HT1080 (cell line): ENCODE results near the gene TTC9C. TPM values are rescaled to one million over a fixed set of nuclear protein-coding genes. Genes with fewer than 3 reads are reported as not detected.
"Not testable (repeated sequence)": the region's sequence is repeated elsewhere in the genome, so short reads cannot be mapped to it uniquely, and the experiment has no call there.

ENCODE experiments used
- DNase-seq: peaks from one replicate; pipeline ENCODE4 v3.0.0-alpha.2; 2015; ENCODE audit warnings: low read depth
- polyA plus RNA-seq, 2 experiments: library from polyadenylated mRNA; depleted of rRNA; stranded (reverse); fragments of >200 nt; gene quantifications; 2 replicates each; pipeline ENCODE4 v1.2.3, GENCODE V29; 2015
- total RNA-seq: library from RNA; depleted of rRNA; stranded (reverse); fragments of >200 nt; shearing (Covaris generic); gene quantifications from 2 replicates; pipeline ENCODE4 v1.2.3, GENCODE V29; 2014; rRNA removed

TTC9C gene
- total RNA-seq: 55.6 and 67.9 TPM in 2 replicates
- polyA plus RNA-seq (2015; cell fraction: cytosol; rRNA removed): 51.4 and 75.6 TPM in 2 replicates
- polyA plus RNA-seq (2015; cell fraction: nucleus; rRNA removed): 77.7 and 122 TPM in 2 replicates

DNA sequence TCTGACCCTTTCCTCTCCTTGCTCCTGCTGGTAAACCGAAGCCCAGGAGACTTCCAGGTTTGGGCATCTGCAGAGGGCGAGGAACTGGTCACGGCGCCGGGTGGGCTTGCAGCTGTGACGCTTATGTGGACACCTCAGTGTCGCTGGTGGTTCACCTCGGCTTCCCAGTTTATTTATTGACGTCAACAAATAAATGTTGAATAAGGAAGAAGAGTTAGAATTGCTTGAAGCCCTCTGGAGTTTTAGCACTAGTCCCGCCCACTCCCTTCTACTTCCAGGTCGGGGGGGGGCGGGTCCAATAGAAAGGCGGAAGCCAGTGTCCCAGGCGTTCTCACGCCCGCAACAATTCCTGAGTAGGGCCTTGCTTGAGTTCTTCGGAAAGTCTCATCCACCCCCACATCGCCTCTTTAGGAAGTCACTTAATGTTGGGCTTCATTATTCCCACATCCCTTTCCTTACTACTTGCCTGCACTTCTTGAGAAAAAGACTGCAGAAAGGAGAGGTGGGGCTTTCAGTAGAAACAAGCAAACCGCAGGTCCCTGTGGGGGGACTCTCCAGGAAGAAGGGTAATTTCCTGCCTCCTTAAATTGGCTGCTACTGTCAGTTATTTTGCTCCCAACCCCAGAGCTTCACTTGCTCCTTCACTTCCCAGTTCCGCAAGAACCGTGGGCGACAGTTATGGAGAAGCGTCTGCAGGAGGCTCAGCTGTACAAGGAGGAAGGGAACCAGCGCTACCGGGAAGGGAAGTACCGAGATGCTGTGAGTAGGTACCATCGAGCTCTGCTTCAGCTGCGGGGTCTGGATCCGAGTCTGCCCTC, at the start of gene TTC9C:
TTC9C (plus strand) TSS at position 316 of the 818 bp plus-strand sequence; CDS start at position 679, 363 bp downstream.
- DNase-seq: peak; percentile 88

DNA sequence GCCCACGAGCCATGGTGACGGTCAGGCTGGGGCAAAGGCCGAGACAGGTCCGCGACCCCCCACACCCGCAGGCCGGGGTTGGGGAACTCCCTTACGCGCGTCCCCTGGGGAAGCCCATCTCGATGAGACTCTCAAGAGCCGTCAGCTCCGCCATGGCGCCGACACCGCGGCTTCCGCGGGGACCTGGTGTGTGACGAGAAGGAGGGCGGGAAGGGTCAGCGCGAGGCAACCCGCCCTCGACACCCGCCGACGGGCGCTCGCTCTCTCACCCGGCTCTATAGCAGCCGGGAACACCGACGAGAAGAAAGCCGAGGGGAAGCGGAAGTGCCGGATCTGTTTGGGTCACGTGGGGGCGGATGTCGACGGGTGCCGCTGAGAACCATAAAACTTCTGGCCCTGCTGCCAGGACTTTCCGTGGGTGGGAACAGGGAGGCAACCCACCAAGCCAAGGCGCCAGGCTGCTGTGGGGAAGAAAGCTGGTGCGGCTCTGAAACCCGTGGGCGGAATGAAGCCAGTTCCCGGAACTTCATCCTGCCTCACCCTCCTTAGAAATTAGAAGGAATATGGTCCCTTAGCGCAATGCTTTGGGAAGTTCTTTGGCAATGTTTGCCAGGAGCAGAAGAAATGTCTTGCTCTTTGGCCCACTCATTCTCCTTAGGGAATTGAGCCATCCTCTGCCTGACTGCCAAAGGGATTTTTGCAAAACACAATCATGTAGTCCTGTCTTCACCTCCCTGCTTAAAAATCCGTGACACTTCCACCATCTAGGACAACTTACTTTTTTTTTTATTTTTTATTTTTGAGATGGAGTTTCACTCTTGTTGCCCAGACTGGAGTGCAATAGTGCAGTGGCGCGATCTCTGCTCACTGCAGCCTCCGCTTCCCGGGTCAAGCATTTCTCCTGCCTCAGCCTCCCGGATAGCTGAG, 49.3 kb upstream of the TTC9C start, which contains the start of gene UBXN1:
UBXN1 (minus strand) TSS at position 304 of the 927 bp plus-strand sequence; CDS start at position 154, 150 bp downstream.
- DNase-seq: peak; percentile 86

- DNase-seq: peak; percentile 78
Observed at GRCh38 chr11:62680825-62681240, 47.5 kb upstream of the TTC9C start.

DNA sequence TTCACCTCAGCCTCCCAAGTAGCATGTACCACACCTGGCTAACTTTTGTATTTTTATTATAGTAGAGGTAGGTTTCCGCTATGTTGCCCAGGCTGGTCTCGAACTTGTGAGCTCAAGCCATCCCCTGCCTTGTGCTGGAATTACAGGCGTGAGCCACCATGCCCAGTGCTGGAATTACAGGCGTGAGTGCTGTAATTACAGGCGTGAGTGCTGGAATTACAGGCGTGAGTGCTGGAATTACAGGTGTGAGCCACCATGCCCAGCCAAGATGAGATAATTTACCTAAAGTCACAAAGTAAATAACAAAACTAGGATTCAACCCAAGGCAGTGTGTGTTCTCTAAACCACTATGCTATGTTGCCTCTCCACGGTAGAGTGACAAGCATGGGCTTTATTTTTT, 45.8 kb upstream of the TTC9C start:
- DNase-seq: no peak

- DNase-seq: no peak
Observed at GRCh38 chr11:62687508-62688396, 40.5 kb upstream of the TTC9C start.

- no peak for DNase-seq
Observed at GRCh38 chr11:62688491-62688890, 39.8 kb upstream of the TTC9C start.

GRCh38 chr11:62689421-62690183, 38.7 kb upstream of the TTC9C start, which contains the start of gene LRRN4CL:
LRRN4CL (minus strand) TSS chr11:62689530; CDS start chr11:62688508, 1,022 bp downstream.
- DNase-seq: peak; percentile 69

DNA sequence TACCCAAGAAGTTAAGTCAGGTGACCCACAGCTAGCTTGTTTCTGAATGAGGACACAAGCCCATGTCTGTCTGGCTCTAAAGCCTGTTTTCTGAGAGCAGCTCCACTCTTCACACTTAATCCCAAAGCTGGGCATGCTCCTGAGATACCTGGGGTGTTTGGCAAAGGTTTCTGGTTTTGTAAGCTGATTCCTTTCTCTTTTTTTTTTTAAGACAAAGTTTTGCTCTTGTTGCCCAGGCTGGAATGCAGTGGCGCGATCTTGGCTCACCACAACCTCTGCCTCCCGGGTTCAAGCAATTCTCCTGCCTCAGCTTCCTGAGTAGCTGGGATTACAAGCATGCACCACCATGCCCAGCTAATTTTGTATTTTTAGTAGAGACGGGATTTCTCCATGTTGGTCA, 34.7 kb upstream of the TTC9C start:
- not testable (repeated sequence) for DNase-seq

DNA sequence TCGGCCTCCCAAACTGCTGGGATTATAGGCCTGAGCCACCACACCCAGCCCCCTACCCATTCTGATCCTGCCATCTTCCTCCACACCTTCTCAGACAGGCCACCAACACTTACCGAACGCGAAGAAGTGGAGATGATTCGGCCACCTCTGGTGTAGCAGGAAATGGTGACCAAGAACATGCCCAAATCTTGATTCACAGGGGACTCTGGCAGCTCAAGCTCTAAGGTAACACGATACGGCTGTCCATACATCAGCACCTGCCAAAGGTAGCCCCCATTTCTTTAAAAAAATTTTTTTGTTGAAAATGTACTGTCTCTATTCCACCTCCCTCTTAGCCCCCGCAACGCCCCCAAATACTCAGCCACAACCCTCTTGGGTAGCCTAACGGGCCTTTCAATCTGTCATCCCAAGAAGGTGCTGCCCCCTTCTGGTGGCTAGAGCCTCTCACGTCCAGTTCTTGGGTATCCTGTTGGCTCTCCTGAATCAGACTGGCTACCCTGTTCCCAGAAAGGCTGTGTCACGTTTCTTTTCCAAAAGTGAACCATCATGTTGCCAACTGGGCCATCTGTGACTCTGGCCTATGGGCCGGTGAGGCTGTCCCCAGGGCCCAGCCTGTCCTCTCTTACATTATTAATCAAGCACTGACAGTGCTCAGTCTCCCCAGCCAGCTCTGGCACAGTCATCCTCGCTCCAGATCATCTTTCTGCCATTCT, 33.7 kb upstream of the TTC9C start:
- peak; percentile 62 for DNase-seq

- DNase-seq: no peak
Observed at GRCh38 chr11:62702246-62702645, 26.0 kb upstream of the TTC9C start.

DNA sequence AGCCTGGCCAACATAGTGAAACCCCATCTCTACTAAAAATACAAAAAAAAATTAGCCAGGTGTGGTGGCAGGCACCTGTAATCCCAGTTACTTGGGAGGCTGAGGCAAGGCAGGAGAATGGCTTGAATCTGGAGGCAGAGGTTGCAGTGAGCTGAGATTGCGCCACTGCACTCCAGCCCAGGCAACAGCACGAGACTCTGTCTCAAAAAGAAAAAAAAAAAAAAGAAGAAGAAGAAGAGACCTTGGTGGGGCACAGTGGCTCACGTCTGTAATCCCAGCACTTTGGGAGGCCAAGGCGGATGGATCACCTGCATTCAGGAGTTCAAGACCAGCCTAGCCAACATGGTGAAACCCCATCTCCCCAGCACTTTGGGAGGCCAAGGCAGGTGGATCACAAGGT, 24.4 kb upstream of the TTC9C start:
- DNase-seq: not testable (repeated sequence)

GRCh38 chr11:62705413-62705812, 22.9 kb upstream of the TTC9C start:
- no peak for DNase-seq

DNA sequence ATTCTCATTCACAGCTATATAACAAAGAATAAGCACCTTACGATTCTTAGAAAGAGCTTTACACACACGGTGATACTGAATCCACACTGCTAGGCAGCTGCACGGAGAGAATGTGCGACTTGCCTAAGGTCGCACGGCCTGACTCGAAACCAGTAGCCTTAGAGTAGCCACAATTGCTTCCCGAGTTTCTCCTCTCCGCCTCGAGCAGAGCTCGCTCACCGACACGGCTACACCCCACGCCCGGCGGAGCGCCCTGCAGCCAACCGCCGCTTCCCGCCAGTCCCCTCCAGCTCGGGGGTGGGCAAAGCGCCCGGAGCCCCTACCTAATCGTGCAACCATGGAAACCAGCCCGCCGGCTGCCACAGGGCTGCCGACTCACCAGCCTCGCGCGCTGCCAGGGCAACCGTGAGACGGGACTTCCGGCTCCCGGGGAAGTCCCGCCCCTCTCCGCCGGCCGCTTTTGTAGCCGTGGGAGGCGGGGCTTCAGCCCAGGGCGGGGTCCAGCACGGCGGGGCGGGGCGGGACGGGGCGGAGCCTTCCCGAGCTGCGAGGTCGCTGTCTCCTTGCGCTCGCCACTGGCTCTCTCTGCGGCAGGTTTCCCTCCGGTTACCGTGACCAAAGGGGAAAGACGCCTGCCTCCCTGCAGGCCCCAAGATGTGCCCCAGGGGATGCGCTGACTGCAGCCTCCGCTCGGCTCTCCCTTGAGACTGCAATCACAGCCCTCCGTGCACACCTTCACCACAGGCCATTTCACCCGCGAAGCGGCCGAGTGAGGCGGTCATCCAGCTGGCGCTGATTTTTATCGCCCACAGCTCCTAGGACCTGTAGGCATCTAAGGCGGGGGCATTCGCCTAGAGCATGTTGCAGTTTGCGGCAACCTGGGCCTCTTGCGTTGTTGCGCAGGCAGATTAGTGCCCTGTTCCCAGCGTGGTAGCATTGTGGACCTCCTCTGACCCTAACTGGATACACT, 22.1 kb upstream of the TTC9C start:
- DNase-seq: peak; percentile 90

DNA sequence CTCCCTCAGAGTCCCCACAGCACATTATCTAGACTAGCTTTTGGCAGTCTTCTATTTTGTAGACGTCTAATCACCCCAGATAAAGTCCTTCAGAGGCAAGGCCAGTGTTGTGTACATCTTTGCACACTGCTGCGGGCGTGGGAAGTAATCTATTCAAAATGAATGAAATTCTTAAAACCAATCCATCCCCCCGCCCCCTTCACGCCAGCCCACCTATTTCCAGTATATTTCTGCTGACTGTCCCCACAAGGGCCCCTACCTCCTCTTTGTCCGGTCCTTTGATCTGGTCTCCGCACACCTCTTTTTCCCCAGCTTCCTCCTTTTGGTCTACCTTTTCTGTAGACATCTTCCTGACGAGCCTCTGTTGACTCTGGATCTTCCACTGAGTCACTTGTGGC, 21.4 kb upstream of the TTC9C start:
- DNase-seq: no peak

DNA sequence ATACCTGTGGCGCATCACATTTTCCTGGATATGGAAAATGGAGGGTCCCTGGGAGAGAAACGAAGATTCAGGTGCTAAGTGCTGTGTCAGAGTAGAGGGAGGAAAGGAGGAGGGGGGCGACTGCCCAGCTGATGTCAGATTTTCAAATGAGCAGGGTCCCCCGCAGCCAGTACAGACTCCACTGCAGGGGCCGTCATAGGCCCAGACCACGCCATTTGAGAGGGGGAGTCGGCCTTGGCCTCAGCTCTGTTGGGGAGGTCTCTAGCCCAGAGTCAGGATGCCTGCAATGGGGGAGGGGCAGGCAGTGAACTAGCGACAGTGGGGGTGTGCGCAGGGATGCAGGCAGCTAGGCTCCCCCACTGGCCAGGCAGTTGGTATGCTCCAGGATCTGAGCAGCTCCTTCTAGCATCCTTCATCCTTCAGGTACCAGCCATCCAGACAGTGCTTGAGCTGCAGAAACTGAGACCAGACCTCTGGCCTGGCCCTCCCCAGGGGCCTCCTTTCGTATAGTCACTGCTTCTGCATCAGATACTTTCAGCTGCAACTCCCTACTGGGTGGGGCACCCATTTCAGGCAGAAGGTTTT, 20.9 kb upstream of the TTC9C start, which contains the start of the genes BSCL2 and GNG3:
BSCL2 (minus strand) TSS at position 148 of the 585 bp plus-strand sequence. CDS start 229 bp downstream, outside the sequence.
GNG3 (plus strand) TSS at position 400 of the 585 bp plus-strand sequence. CDS start 620 bp downstream, outside the sequence.
- no peak for DNase-seq

DNA sequence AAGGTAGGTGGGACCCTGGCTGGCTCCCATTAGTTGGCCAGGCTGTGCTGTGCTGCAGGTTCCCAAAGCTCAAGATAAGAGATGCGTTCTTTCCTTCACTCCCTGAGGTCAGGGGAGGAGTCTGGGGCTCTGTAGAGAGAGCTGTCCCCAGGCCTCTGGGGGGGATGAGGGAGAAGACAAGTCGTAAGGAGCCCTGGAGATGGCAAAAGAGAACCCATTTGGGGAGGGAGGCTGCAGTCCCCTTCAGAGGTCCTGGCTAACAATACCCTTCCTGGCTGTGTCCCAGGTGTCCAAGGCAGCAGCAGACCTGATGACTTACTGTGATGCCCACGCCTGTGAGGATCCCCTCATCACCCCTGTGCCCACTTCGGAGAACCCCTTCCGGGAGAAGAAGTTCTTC, 19.9 kb upstream of the TTC9C start:
- no peak for DNase-seq

DNA sequence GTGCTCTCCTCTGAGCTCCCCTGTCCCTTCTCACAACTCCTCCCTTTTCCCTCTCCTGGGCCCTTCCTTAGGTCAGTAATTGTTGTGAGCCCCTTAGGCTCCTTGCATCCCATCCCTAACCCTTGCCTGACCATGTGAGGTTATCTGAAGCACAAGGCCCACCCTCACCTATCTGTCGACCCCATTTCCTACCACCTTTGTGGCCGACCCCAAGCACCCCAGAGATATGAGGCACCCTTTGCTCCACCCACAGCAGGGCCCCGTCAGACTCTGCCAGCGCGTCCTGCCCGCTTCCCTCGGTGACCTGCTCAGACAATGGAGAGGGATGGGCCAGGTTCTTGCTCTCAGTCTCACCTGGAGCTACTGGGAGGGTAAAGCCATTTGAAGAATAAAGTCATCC, 19.5 kb upstream of the TTC9C start:
- DNase-seq: no peak
